ENCODE measurements around the gene C1orf159.
A peak's percentile ranks its signal among the peaks of the same experiment; 100 is the strongest.

Gene C1orf159

DNA sequence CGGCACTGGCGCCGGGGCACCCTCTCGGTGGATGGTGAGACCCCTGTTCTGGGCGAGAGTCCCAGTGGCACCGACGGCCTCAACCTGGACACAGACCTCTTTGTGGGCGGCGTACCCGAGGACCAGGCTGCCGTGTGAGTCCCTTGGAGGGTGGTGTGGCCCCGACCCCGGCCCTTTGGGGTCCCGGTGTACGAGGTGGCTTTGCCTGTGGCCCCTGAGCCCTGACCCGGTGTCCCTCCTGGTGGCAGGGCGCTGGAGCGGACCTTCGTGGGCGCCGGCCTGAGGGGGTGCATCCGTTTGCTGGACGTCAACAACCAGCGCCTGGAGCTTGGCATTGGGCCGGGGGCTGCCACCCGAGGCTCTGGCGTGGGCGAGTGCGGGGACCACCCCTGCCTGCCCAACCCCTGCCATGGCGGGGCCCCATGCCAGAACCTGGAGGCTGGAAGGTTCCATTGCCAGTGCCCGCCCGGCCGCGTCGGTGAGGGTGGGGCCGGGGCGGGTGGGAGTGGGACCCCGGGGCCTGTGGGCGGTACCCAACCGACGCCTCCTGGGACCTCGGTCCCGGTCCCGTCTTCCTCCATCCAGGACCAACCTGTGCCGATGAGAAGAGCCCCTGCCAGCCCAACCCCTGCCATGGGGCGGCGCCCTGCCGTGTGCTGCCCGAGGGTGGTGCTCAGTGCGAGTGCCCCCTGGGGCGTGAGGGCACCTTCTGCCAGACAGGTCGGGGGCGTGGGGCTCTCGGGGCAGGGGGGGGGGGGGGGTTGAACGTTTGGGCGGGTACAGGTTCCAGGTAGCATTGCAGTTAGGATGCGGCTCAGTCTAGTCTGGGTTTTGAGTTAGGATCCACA lies 66.3 kb downstream of the C1orf159 start:
- no peak for DNase-seq

DNA sequence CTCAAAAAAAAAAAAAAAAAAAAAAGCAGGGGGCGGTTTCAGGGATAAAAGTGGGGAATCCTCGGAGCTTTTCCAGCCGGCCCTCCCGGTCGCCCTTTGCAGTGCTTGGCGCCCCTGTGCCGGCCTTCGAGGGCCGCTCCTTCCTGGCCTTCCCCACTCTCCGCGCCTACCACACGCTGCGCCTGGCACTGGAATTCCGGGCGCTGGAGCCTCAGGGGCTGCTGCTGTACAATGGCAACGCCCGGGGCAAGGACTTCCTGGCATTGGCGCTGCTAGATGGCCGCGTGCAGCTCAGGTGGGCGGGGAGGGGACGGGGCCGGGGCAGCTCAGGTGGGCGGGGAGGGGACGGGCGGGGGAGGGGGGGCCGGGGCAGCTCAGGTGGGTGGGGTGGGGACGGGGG lies 67.1 kb downstream of the C1orf159 start:
- DNase-seq: no peak

DNA sequence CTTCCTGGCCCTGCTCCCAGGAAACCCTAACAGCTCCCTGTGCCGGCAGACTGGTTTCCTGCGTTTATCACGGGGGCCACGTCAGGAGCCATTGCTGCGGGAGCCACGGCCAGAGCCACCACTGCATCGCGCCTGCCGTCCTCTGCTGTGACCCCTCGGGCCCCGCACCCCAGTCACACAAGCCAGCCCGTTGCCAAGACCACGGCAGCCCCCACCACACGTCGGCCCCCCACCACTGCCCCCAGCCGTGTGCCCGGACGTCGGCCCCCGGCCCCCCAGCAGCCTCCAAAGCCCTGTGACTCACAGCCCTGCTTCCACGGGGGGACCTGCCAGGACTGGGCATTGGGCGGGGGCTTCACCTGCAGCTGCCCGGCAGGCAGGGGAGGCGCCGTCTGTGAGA lies 67.9 kb downstream of the C1orf159 start:
- no peak for DNase-seq

DNA sequence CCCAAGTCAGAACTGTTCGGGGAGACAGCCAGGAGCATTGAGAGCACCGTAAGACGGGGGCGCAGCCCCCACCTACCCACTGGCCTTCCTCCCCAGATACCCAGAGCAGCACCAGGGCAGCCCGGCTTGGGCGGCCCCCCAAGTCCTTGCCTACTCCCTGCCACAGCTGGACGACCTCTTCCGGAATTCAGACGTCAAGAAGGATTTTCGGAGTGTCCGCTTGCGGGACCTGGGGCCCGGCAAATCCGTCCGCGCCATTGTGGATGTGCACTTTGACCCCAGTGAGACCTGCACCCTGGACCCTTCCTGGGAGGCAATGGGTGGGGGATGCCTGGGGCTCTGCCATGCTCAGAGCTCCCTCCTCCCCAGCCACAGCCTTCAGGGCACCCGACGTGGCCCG lies 68.5 kb downstream of the C1orf159 start:
- no peak for DNase-seq

DNA sequence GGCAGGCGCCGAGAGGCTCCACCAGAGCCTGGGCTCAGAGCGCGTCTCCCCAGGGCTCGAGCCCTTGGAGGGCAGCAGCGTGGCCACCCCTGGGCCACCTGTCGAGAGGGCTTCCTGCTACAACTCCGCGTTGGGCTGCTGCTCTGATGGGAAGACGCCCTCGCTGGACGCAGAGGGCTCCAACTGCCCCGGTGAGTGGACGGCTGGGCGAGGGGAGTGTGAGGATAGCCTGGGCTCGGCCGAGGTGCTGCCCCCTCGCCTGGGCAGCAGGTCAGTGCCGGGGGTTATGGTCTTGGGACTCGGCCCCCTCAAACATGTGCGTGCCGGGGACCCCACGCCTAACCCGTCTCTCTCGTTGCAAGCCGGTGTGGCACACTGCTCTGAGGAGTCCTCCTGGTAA lies 69.1 kb downstream of the C1orf159 start:
- no peak for DNase-seq

DNA sequence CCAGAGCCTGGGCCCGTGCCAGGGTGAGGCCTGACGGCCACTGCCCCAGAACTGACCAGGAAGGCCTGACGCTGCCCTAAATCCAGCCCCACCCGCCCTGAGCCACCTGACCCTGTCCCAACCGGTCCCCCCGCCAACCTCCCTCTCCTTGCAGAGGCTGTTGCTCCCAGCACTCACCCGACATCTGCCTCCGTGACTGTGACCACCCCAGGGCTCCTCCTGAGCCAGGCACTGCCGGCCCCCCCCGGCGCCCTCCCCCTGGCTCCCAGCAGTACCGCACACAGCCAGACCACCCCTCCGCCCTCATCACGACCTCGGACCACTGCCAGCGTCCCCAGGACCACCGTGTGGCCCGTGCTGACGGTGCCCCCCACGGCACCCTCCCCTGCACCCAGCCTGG lies 69.6 kb downstream of the C1orf159 start:
- no peak for DNase-seq

DNA sequence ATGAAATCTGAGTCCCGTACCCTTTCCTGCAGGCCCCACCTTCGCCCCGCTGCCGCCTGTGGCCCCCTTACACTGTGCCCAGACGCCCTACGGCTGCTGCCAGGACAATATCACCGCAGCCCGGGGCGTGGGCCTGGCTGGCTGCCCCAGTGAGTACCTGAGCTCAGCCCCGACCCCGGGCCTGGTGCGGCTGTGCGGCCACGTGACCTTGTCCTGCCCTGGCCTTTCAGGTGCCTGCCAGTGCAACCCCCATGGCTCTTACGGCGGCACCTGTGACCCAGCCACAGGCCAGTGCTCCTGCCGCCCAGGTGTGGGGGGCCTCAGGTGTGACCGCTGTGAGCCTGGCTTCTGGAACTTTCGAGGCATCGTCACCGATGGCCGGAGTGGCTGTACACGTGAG lies 70.8 kb downstream of the C1orf159 start:
- no peak for DNase-seq

DNA sequence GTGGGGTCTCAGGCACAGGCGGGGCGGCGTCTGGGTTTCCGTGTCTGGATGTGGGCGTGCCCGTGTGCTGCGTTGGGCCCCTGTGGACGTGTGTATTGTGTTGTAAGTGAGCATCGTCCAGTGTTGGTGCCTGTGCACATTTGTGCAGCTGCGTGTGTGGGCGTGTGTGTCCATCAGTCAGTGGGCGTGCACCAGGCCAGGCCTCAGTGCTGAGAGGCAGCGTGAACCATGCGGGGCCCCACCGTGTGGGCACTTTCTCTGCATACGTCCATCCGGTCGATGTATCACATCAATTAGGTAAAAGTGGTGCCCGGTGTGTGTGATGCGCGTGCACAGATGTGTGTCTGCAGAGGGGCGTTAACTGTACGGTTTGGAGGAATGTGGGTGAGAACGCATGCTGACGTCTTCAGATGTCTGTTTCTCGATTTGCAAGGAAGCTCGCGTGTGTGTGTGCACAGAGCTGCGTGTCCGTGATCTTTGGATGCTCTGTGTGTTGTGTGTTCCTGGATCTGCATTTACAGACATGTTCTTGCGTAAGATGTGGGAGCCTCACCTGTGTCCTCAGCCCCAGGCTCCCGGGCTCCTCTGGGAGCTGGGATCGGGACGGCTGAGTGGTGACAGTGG lies 71.3 kb downstream of the C1orf159 start:
- DNase-seq: no peak

DNA sequence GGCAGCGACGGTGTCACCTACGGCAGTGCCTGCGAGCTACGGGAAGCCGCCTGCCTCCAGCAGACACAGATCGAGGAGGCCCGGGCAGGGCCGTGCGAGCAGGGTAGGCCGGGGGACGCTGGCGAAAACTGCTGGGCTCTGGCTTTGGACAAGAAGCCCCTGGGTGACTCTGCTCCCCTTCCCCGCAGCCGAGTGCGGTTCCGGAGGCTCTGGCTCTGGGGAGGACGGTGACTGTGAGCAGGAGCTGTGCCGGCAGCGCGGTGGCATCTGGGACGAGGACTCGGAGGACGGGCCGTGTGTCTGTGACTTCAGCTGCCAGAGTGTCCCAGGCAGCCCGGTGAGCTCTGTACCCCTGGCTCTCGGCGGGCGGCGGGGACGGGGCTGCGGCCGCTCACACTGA lies 72.0 kb downstream of the C1orf159 start:
- DNase-seq: no peak

DNA sequence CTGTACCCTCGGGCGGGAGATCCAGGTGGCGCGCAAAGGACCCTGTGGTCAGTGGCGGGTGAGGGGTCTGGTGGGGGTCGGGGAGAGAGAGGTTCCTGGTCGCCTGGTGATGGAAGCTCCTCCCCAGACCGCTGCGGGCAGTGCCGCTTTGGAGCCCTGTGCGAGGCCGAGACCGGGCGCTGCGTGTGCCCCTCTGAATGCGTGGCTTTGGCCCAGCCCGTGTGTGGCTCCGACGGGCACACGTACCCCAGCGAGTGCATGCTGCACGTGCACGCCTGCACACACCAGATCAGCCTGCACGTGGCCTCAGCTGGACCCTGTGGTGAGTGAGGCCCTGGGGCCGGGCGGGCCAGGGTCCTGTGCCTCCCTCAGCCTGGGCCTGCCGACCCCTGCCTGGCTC lies 72.5 kb downstream of the C1orf159 start:
- DNase-seq: no peak

DNA sequence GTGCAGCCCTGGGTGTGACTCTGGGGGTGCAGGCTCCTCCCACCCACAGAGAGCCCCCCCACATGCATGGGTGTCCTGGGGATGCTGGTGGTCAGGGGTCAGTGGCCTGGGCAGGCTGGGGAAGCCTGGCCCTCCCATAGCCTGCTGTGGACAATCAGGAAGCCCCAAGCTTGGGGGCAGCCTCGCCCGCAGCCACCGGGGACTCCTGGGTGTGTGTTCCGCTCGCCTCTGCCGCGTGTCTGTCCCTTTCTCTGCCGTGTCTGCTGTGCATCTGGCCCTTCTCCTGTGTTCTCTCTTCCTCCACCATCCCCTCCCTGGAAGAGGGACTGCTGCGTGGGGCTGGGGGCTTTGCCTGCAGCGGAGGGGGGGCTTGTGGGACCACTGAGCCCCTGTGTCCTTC lies 73.1 kb downstream of the C1orf159 start:
- DNase-seq: no peak

DNA sequence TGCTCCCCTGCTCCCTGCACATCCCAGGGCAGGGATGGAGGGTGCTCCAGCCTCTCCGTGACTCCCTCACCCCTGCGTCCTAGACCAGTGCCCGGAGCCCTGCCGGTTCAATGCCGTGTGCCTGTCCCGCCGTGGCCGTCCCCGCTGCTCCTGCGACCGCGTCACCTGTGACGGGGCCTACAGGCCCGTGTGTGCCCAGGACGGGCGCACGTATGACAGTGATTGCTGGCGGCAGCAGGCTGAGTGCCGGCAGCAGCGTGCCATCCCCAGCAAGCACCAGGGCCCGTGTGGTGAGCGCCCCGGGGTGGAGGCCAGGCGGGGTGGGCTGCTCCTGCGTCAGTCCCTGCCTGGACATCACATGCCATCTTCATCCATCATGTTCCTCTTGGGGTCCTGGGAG lies 74.0 kb downstream of the C1orf159 start:
- no peak for DNase-seq

DNA sequence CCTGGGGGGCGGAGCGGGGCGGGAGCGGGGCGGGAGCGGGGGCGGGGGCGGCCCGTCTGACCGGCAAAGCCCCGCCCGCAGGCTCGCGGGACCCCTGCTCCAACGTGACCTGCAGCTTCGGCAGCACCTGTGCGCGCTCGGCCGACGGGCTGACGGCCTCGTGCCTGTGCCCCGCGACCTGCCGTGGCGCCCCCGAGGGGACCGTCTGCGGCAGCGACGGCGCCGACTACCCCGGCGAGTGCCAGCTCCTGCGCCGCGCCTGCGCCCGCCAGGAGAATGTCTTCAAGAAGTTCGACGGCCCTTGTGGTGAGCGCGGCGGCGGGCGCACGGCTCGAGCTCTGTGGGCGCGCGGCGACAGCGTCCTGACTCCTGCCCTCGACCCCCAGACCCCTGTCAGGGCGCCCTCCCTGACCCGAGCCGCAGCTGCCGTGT lies 74.8 kb downstream of the C1orf159 start:
- no peak for DNase-seq

DNA sequence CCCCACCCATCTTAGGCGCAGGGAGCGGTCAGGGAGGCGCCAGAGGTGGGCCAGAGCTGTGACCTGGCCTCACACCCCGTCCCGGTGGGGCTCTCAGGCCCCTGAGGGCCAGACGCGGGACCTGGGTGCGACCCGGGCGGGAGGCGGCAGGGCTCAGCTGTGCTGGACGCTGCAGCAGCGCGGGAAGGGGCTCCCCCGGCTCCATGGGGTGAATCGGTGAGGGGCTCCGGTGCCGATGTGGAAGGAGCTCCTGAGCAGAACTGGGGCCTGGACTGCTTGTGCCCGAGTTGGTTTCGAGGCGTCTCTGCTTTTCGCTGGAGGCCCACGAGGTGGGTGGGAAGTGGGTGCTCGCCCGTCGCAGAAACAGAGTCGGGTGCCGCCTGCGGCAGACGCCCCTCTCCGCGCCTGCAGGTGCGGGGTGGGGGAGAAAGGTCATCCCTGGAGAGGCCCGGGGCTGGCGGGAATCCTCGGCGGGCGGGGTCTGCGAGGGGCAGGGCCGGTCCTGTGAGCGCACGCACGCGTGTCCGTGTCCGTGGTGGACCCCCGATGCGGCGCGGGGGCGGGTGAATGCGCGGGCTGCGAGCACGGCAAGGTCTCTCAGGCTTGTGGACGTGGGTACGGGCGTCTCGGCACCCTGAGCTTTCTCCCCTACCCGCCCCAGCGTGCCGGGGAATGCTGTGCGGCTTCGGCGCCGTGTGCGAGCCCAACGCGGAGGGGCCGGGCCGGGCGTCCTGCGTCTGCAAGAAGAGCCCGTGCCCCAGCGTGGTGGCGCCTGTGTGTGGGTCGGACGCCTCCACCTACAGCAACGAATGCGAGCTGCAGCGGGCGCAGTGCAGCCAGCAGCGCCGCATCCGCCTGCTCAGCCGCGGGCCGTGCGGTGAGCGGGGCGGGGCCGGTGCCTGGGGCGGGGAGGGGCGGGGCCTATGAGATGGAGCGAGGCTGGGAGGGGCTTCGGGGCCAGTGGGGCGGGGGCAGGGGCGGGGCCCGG lies 75.6 kb downstream of the C1orf159 start:
- peak; percentile 67 for DNase-seq

DNA sequence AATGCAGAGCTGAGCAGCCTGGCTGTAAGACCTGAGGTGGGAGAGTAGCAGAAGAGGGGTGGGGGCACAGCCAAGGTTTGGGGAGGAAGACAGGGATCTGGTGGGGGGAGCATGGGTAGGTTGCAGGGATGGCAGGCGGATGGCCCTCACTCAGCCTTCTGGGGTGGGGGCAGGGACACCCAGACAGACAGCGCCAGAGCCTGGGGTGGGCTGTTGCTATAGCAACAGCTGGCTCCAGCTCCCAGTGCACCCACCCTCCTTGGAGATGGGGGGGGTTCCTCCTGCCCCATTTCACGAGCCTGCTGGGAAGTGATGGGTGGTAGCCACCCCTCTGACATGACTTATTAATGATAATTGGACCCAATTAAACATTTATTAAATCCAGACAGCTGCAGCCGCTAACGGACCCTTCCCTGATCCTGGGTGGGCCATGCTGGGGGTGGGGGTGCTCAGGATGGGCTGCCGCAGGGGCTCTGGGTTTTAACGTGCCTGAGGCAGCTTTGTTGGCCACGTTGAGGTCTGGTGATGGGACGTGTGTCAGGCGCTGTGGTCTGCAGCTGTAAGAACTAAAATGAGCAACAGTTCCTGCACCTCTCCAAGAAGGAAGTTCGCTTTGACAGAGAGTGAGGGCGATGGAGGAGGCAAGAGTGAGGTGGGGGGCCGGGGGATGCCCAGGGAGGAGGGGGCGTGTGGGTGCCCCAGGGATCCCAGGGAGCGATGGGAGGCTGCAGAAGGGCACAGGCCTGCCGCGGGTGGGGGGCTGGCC lies 76.6 kb downstream of the C1orf159 start:
- no peak for DNase-seq

DNA sequence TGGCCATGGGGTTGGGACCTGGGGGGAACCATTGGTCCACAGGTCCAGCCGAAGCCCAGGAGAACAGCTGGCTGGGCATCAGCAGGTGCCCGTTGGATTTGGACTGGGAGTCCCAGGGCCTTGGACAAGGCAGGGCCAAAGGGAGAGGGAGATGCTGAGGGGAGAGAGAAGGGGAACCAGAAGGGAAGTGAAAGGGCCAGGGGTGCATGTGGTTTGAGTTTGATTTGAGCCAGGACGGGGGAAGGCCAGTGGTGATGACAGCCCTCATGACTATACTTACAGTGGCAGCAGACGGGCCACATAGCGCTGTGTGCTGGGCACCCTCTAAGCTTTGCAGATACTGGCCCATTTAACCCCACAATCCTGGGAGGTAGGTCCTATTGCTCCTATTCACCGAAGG lies 77.2 kb downstream of the C1orf159 start:
- no peak for DNase-seq

DNA sequence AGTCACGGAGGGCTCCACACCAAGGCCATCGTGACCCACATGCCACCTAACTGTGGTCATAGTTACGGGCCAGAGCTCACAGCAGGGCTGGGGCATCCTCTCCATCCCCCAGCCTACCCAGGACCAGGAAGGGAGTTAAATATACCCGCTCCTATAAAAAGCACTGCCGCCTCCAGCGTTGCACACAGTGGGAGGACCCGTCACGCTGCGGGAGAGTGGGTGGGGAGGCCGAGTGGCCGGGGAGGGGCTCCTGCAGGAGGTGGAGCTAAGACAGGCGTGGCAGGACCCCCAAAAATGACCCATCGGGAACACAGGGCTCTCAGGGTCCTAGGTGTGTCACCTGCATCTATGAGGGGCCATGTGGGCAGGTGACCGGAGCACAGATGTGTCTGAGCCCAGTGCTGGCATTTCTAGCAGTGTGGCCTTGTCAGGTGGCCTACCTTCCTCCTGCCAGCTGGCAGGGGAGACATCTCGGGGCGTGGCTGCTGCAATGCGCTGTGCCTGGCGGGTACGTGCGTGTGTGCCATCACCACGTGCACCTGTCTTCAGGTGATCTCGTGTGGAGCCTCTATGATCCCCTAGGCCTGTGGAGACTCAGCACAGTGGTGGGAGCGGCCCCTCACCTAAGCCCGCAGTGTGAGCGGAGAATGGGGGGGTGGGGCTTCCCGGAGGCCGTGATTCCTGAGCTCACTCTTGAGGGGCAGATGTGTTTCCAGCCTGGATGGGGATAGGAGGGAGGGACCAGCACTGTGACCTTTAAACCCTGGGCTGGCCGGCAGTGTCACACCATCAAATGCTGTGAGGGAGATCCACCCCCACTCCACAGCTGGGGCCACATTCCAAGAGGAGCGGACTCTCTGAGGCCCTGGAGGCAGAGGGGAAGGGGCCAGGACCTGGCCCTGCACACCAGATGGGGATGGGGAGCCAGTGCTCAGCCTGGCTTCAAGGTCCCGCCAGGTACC lies 78.2 kb downstream of the C1orf159 start:
- DNase-seq: no peak

DNA sequence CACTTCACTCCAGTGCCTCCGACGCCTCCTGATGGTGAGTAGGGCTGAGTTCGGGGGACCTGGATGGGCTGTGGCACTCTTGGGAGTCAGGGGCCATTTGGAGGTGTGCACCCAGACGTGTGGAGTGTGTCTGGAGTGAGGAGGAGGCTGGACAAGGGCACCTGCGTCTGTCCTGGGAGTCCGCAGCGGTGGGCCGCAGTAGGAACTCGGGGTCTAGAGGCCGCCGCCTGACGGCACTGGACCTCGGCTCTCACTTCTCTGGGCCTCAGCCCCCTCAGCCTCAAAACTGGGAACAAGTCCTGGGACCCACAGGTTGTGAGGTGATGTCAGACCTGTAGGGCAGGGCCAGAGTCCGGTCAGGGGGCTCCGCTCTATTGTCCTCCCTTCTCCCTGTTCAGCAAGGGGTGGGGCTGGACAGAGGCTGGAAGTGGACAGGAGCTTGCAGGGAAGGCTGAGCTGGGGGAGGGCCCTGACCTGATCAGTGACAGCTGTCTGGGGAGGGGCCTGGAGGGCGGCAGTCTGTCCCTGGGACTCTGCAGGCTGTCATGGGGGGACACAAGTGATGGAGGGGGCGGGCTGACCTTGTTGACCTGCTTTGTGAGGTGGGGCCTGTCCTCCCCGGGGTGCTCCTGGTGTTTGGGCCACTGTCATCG lies 80.5 kb downstream of the C1orf159 start:
- no peak for DNase-seq

DNA sequence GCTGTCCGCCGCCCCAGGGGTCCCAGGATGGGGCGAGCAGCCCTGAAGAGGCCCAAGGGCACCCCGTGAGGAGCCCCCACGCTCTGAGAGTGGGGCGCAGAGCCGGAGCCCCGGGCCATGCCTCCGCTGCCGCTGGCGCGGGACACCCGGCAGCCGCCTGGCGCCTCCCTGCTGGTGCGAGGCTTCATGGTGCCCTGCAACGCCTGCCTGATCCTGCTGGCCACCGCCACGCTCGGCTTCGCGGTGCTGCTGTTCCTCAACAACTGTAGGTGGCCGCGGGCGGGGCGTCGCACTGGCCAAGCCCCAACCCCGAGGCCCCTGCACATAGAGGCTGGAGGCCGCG lies 81.5 kb downstream of the C1orf159 start:
- DNase-seq: no peak

DNA sequence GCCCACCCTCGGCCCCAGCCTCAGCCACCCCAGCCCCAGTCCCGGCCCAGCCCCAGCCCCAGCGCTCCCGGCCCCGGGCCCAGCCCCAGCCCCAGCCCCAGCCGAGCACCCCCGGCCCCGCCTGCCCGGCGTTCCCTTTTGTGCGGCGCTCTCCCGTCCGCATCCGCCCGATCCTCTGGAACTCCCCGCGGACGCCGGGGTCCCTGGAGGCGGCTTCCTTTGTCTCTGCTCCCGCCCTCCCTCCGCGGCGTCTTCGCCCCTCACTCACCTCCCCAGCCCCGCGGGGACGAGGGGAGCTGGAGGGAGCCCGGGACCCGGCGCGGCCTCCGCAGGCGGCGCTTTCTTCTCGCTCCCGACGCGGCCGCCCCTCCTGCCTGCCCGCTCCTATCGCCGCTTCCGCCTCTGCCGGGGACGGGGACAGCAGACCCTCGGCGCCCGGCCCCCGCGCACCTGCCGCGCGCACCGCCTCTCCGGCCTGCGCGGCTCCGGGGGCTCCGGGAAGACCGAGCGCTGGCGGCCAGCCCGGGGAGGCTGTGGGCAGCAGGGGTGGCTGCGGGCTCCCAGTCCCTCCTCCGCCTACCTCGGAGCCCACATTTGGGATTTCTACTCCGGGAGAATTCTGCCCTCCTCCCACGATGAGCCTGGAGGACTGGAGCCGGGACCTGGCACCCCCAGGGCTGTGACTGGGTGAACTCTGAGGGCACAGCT lies 82.0 kb downstream of the C1orf159 start:
- DNase-seq: no peak
